CD4-positive, alpha-beta T cell treated with Interleukin-21 for 1 hour (primary cell): ENCODE data around the gene CIDEC.

Source experiments
- DNase-seq: peaks from one replicate; pipeline ENCODE4 v3.0.0-alpha.2; 2020

Gene CIDEC

GRCh38 chr3:9879830-9880549 lies at the start of gene CIDEC:
Gene CIDEC, minus strand, starts transcription at chr3:9880253. Its CDS starts 1,767 bp downstream, at chr3:9878486.
- DNase-seq = no peak

GRCh38 chr3:9928158-9928557 lies 48.1 kb upstream of the CIDEC start:
- DNase-seq = no peak

- no peak for DNase-seq
Observed at GRCh38 chr3:9918261-9919038, 38.4 kb upstream of the CIDEC start.

GRCh38 chr3:9917820-9918219 lies 37.8 kb upstream of the CIDEC start:
- no peak for DNase-seq

- DNase-seq = no peak
Observed at GRCh38 chr3:9916734-9917680, 37.0 kb upstream of the CIDEC start, which contains the start of gene IL17RC. Gene IL17RC, plus strand, starts transcription at chr3:9917098. Its CDS starts 218 bp downstream, at chr3:9917316.

- no peak for DNase-seq
Observed at GRCh38 chr3:9916346-9916733, 36.3 kb upstream of the CIDEC start.

- peak; percentile 29 for DNase-seq
Observed at GRCh38 chr3:9915254-9916141, 35.4 kb upstream of the CIDEC start.

GRCh38 chr3:9914559-9915253 lies 34.7 kb upstream of the CIDEC start:
- no peak for DNase-seq

- DNase-seq = no peak
Observed at GRCh38 chr3:9914011-9914410, 34.0 kb upstream of the CIDEC start.

GRCh38 chr3:9913601-9914000 lies 33.5 kb upstream of the CIDEC start:
- DNase-seq = no peak

- DNase-seq = peak; percentile 37
Observed at GRCh38 chr3:9912294-9912935, 32.4 kb upstream of the CIDEC start.

GRCh38 chr3:9911863-9912262 lies 31.8 kb upstream of the CIDEC start:
- no peak for DNase-seq

GRCh38 chr3:9909221-9910013 lies 29.4 kb upstream of the CIDEC start:
- no peak for DNase-seq

- no peak for DNase-seq
Observed at GRCh38 chr3:9908286-9908685, 28.2 kb upstream of the CIDEC start.

- no peak for DNase-seq
Observed at GRCh38 chr3:9906480-9906879, 26.4 kb upstream of the CIDEC start.

GRCh38 chr3:9903904-9904303 lies 23.9 kb upstream of the CIDEC start:
- no peak for DNase-seq

GRCh38 chr3:9903238-9903624 lies 23.2 kb upstream of the CIDEC start:
- no peak for DNase-seq

- DNase-seq = no peak
Observed at GRCh38 chr3:9902372-9903237, 22.6 kb upstream of the CIDEC start, which contains the start of gene IL17RE. Gene IL17RE, plus strand, starts transcription at chr3:9902848. Its CDS starts 85 bp downstream, at chr3:9902933.

- DNase-seq = peak; percentile 45
Observed at GRCh38 chr3:9901967-9902366, 21.9 kb upstream of the CIDEC start.
